ENCODE measurements around the gene ADAMTS12. TPM values are rescaled to one million over a fixed set of nuclear protein-coding genes. Genes with fewer than 3 reads are reported as not detected.
A peak's percentile ranks its signal among the peaks of the same experiment; 100 is the strongest.

Gene ADAMTS12
- total RNA-seq, 1 experiment from 2014 or later = 31.7 TPM

GRCh38 chr5:33713136-33713765, 178.5 kb downstream of the ADAMTS12 start:
- DNase-seq (ENCODE audit: low read depth) = no peak

DNA sequence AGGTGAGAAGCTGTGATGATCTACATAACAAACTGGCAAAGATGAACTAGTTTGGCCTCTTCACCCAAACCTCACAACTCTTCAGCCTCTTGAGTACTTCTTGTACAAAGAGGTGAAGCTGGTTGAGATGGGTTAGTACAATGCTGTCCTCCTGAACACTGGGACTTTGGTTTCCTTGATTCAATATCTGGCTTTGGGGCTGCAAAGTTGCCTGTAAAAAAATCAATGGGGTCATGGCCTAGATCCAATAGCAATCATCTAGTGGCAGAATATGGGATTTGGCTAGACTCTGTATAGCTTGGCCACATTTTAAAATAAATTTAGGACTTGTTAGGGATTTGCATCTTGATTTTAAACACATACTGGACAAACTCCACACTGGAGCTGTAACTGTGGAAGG, 179.1 kb downstream of the ADAMTS12 start:
- no peak for DNase-seq (ENCODE audit: low read depth)

DNA sequence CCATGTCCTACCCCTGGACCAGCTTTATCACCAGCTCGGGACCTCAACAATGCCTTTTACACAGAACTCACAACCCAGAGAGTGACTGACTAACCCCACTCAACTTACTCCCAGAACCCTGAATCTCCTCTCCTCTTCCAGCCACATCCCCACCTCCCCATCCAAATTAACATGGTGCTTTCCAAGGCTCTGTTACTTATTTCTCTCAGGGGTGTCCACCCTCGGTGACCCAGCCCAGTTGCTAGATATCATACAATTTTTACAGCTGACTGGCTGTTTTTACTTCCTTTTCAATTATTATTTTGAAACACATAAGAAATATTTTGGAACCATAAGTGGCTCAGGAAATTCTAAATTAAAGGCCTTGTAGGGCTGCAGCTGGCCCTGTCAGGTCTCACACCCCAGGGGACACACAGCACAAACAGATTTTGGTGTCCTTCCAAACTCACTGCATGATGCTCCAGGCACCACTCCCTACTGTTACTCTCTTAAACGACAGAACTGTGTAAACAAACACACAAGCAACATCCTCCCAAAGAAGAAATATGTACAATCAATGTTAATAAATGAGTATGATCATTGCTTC, 180.6 kb downstream of the ADAMTS12 start:
- no peak for DNase-seq (ENCODE audit: low read depth)

DNA sequence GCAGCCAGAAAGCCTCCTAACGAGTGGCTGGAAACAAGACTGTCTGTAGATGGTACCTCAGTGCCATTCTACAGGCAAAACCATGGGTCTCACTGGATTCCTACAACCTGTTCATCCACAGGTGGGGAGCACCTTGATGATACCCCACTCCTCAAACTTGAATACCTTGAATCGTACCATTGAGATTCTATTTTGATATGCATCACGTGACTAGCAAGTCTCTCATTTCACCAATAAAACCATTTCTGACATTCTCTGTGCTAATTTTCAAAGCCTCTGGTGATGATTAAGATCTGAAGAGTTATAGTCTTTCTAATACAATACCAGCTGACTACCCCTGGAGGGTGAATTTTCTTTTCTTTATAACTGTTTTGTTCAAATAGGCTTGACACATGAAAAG, 188.9 kb downstream of the ADAMTS12 start:
- DNase-seq (ENCODE audit: low read depth) = no peak

- DNase-seq (ENCODE audit: low read depth) = no peak
These were observed 189.8 kb downstream of the ADAMTS12 start for GRCh38 chr5:33701951-33702350.

DNA sequence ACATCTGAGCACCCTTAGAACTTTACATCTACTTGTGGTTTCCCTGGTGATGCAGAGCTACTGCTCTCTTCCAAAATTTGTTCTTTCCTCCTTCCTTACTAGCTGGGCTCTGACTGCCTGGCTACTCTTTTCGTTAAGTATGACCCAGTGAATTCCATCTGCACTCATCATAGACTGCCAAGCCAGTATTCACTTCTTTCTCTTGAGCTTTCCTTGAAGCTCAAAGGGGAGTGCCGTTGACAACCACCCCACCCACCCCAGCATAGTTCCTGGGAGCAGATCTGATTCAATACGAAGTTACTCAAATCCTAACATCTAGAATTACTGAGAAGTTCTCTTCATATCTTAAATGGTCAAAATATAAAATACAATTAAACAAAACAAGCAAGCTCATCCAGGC, 190.5 kb downstream of the ADAMTS12 start:
- DNase-seq (ENCODE audit: low read depth) = peak; percentile 55

- DNase-seq (ENCODE audit: low read depth) = no peak
These were observed 195.4 kb downstream of the ADAMTS12 start for GRCh38 chr5:33696411-33696810.

DNA sequence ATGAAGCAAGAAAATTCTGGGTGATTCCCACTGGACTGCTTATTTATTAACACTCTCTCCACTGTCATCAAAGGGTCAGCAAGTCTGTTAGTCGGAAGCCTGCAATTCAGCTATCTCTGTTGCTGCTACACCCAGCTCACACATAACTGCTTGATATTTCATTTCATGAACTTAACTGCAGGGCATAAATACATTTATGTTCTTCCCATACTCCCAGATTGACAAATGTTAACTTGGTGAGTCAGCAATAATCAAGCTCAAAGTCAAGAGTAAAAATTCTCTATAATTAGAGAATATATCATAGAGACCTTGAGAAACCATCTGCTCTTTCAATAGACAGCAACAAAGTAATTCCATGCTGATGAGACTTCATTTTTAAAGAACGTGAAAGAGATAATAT, 198.8 kb downstream of the ADAMTS12 start:
- DNase-seq (ENCODE audit: low read depth) = no peak

- DNase-seq (ENCODE audit: low read depth) = peak; percentile 34
These were observed 199.9 kb downstream of the ADAMTS12 start for GRCh38 chr5:33691856-33692255.

DNA sequence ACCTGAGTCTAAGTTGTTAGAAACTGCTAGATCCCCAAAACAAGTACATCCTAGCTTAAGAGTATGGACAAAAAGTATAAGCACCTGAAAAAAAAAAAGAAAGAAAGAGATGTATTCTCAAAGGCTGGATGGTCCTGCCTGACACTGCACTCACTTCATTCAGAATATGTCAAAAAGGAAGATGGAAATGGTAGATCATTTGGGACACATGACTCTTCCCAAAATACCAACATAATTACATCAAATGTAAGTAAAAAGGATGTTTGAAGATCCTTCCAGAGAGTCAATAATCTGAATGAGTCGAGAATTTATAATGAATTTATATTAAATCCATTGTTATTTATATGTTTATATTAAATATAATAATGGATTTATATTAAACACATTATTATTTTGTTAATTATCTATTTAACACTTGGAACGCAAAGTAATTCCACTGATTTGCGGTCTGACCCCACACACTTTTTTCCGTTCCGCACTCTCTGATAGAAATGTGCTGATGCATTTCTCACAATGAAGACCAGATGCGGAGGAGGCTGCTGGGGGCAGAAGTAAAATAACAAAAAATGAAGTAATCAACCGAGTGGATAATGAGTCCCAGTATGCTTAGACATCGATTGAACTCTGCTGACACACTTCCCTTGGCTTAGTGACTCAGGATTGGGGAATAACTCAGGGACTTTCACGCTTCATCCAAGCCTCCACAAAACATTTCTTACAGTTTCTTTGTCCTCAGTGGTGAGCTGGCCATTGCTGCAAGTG, 201.2 kb downstream of the ADAMTS12 start:
- peak; percentile 95 for DNase-seq (ENCODE audit: low read depth)

GRCh38 chr5:33688526-33688925, 203.3 kb downstream of the ADAMTS12 start:
- DNase-seq (ENCODE audit: low read depth) = peak; percentile 68

- peak; percentile 43 for DNase-seq (ENCODE audit: low read depth)
These were observed 203.7 kb downstream of the ADAMTS12 start for GRCh38 chr5:33688066-33688465.

- DNase-seq (ENCODE audit: low read depth) = no peak
These were observed 205.7 kb downstream of the ADAMTS12 start for GRCh38 chr5:33685873-33686755.

DNA sequence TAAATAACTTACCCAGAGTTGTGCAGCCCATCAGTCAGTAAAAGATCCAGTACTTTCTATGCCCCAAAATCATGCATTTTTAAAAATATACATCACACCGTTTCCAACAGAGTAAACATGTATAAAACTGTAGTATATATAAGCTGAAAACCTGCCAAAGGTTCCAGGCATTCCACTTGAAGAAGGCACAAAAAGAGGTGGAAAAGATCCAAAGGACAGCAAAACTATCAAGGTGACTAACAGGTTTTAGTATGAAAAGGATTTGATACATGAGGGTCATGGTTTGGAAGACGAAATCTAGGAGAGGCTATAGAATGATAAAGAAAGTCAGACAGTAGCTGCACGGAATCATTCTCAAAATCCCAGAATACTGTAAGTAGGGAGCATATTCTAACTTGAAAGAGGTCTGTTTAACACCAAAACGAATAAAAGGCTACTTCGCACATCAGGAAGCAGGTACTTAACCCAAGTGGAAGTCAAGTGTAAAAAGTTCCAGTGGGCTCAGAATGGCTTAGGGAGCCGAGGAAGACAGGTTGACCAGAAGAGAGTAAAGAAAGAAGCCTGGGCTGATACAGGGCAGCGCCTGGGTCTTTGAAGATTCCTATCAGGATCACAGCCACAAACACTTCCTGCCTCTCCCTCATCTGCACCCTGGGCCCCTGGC, 207.2 kb downstream of the ADAMTS12 start:
- peak; percentile 39 for DNase-seq (ENCODE audit: low read depth)

GRCh38 chr5:33679791-33680190, 212.0 kb downstream of the ADAMTS12 start:
- DNase-seq (ENCODE audit: low read depth) = peak; percentile 81

- DNase-seq (ENCODE audit: low read depth) = no peak
These were observed 215.8 kb downstream of the ADAMTS12 start for GRCh38 chr5:33675958-33676464.

DNA sequence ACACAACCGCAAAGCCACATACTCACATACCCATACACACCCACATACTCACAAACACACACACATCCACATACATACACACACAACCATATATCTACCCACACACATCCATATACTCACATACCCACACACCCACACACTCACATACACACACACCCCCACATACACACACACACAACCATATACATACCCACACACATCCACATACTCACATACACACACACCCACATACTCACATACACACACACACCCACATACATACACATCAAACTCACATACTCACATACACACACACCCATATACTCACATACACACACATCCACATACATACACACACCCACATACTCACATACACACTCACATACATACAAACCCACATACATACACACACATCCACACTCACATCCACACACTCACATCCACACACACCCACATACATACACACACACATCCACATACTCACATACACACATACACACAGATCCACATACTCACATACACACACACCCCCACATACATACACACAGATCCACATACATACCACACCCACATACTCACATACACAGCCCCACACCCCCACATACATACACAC, 220.0 kb downstream of the ADAMTS12 start:
- DNase-seq (ENCODE audit: low read depth) = no peak

DNA sequence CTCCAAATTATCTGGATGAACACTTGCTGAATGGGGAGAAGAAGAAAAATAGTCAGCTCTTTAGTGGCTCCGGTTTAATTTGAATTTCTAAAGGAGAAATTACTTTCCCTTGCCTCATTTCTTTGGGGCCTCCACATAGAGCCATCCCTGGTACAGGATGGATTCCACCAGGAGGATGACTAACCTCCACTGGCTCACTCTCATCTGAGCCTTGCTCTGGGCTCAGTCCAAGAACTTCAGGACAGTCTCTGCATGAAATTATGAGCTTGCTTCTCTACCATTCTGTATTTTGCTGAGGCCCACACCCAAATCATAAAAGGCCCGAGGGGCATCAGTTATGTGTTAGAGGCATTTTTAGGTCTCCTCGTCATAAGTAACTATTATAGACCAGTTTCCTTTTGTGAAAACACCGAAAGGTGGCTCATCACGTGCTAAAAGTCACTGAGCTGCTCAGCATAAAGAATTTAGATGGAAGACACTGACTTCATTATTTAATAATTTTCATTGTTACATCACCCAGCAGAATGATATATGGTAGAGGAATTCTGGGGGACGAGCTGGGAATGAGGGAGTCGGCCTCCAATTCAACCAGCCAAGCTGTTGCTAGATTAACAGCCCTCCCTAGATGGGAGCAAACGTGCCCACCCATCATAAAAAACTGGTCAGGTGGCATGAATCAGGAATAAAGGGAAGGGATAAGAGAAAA, 228.9 kb downstream of the ADAMTS12 start:
- DNase-seq (ENCODE audit: low read depth) = peak; percentile 68

- peak; percentile 34 for DNase-seq (ENCODE audit: low read depth)
These were observed 232.1 kb downstream of the ADAMTS12 start for GRCh38 chr5:33659526-33660169.

All from RPMI7951 (cell line).